Measurements from ENCODE around the gene PCDHGA7. TPM values are rescaled to one million over a fixed set of nuclear protein-coding genes. Genes with fewer than 3 reads are reported as not detected.
"Not testable (repeated sequence)": the region's sequence is repeated elsewhere in the genome, so short reads cannot be mapped to it uniquely, and the experiment has no call there.

Gene PCDHGA7
- total RNA-seq, 6 experiments from 2014 or later: 0.37 to 0.99 (median 0.76) TPM

DNA sequence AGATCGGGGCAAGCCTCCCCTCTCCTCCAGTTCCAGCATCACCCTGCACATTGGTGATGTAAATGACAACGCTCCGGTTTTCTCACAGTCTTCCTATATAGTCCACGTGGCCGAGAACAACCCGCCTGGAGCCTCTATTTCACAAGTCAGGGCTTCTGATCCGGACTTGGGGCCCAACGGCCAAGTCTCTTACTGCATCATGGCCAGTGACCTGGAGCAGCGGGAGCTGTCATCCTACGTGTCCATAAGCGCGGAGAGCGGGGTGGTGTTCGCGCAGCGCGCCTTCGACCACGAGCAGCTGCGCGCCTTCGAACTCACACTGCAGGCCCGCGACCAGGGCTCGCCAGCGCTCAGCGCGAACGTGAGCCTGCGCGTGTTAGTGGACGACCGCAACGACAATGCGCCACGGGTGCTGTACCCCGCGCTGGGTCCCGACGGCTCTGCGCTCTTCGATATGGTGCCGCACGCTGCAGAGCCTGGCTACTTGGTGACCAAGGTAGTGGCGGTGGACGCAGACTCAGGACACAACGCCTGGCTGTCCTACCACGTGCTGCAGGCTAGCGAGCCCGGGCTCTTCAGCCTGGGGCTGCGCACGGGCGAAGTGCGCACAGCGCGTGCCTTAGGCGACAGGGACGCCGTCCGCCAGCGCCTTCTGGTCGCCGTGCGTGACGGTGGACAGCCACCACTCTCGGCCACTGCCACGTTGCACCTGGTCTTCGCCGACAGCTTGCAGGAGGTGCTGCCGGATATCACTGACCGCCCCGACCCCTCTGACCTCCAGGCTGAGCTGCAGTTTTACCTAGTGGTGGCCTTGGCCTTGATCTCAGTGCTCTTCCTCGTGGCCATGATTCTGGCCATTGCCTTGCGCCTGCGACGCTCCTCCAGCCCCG, 6.9 kb downstream of the PCDHGA7 start:
- Histone ChIP-seq H3K4me3 (no peak overlapping the region), H3K36me3 (peaks cover 0 to 3% (median 0%) of the 10 kb centered on the region in 4 donors), H3K27me3 (no peaks in the 10 kb centered on the region), H3K4me1 (no peaks in the 10 kb centered on the region), H3K9me3 (peaks cover 0 to 14% (median 5%) of the 10 kb centered on the region in 4 donors), H3K27ac (no peak overlapping the region)
- no peak for ATAC-seq
- 36% methylated on average over 20 of the region's 77 CpGs for WGBS (ENCODE audit: insufficient coverage, low coverage, low lambda C conversion rate, missing lambda C conversion rate)
- DNase-seq: no peak
- TF ChIP-seq, protein P1, sequence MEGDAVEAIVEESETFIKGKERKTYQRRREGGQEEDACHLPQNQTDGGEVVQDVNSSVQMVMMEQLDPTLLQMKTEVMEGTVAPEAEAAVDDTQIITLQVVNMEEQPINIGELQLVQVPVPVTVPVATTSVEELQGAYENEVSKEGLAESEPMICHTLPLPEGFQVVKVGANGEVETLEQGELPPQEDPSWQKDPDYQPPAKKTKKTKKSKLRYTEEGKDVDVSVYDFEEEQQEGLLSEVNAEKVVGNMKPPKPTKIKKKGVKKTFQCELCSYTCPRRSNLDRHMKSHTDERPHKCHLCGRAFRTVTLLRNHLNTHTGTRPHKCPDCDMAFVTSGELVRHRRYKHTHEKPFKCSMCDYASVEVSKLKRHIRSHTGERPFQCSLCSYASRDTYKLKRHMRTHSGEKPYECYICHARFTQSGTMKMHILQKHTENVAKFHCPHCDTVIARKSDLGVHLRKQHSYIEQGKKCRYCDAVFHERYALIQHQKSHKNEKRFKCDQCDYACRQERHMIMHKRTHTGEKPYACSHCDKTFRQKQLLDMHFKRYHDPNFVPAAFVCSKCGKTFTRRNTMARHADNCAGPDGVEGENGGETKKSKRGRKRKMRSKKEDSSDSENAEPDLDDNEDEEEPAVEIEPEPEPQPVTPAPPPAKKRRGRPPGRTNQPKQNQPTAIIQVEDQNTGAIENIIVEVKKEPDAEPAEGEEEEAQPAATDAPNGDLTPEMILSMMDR (IDR thresholded peaks at IDR 0.05): no peak
- no peak for TF ChIP-seq POLR2A (IDR thresholded peaks at IDR 0.05)
- intact Hi-C loops (cut with DNase I): no loop called here

DNA sequence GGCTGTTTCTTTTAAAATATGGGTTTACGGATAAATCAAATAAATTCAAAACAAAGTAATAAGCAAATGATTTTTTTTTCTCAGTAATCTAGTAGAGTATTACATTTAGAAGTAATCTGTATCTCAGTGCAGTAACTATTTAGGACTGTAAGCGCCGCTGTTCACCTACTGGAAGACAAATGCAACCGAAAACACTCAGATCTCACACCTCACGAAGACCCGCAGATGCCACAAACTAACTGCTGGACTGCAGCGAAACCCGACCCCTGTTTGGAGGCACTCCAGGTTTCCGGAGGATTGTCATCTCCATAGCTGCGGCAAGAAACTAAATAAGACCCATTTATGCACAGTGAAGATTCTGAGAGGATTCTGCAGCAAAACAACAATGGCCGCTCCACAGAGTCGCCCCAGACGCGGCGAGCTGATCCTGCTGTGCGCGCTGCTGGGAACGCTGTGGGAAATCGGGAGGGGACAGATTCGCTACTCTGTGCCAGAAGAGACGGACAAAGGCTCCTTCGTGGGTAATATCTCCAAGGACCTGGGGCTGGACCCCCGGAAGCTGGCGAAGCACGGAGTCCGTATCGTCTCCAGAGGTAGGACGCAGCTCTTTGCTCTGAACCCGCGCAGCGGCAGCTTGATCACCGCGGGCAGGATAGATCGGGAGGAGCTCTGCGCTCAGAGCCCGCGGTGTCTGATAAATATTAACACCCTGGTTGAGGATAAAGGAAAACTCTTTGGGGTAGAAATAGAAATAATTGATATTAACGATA, 10.1 kb downstream of the PCDHGA7 start, which contains the start of gene PCDHGA8:
Gene PCDHGA8 (plus strand): TSS at position 205 of the 770 bp plus-strand sequence. CDS start 181 bp downstream, at position 386.
- no peak for DNase-seq
- ATAC-seq: no peak
- no peaks in the 10 kb centered on the region for H3K27me3 ChIP-seq
- H3K9me3 ChIP-seq: peaks cover 0 to 20% (median 5%) of the 10 kb centered on the region in 4 donors
- H3K27ac ChIP-seq: no peak within 1 kb of the TSS
- H3K36me3 ChIP-seq: peaks cover 0 to 3% (median 0%) of the 10 kb centered on the region in 4 donors
- no peak for TF ChIP-seq POLR2A (IDR thresholded peaks at IDR 0.05)
- TF ChIP-seq, protein P1 (IDR thresholded peaks at IDR 0.05): no peak
- intact Hi-C loops (cut with DNase I): no loop called here
- no peaks in the 10 kb centered on the region for H3K4me1 ChIP-seq
- WGBS (ENCODE audit: insufficient coverage, low coverage, low lambda C conversion rate, missing lambda C conversion rate): 34% methylated on average over 23 of the region's 38 CpGs
- H3K4me3 ChIP-seq: no peak within 1 kb of the TSS

DNA sequence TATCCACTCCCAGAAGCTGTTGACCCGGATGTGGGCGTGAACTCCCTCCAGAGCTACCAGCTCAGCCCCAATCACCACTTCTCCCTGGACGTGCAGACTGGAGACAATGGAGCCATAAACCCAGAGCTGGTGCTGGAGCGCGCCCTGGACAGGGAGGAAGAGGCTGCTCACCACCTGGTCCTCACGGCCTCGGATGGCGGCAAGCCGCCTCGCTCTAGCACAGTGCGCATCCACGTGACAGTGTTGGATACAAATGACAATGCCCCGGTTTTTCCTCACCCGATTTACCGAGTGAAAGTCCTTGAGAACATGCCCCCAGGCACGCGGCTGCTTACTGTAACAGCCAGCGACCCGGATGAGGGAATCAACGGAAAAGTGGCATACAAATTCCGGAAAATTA, 10.7 kb downstream of the PCDHGA7 start:
- Histone ChIP-seq H3K27me3 (no peaks in the 10 kb centered on the region), H3K27ac (no peak overlapping the region), H3K9me3 (peaks cover 0 to 19% (median 5%) of the 10 kb centered on the region in 4 donors), H3K4me3 (no peak overlapping the region), H3K36me3 (peaks cover 0 to 3% (median 0%) of the 10 kb centered on the region in 4 donors), H3K4me1 (no peaks in the 10 kb centered on the region)
- no peak for DNase-seq
- intact Hi-C loops (cut with DNase I): no loop called here
- WGBS (ENCODE audit: insufficient coverage, low coverage, low lambda C conversion rate, missing lambda C conversion rate): 50% methylated on average over 16 of the region's 21 CpGs
- no peak for ATAC-seq
- no peak for TF ChIP-seq POLR2A (IDR thresholded peaks at IDR 0.05)
- TF ChIP-seq, protein P1 (IDR thresholded peaks at IDR 0.05): no peak

DNA sequence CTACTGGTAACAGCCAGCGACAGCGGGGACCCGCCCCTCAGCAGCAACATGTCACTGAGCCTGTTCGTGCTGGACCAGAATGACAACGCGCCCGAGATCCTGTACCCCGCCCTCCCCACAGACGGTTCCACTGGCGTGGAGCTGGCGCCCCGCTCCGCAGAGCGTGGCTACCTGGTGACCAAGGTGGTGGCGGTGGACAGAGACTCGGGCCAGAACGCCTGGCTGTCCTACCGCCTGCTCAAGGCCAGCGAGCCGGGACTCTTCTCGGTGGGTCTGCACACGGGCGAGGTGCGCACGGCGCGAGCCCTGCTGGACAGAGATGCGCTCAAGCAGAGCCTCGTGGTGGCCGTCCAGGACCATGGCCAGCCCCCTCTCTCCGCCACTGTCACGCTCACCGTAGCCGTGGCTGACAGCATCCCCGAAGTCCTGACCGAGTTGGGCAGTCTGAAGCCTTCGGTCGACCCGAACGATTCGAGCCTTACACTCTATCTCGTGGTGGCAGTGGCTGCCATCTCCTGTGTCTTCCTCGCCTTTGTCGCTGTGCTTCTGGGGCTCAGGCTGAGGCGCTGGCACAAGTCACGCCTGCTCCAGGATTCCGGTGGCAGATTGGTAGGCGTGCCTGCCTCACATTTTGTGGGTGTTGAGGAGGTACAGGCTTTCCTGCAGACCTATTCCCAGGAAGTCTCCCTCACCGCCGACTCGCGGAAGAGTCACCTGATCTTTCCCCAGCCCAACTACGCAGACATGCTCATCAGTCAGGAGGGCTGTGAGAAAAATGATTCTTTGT, 12.1 kb downstream of the PCDHGA7 start:
- intact Hi-C loops (cut with DNase I); H3K27me3 ChIP-seq; H3K36me3 ChIP-seq; ATAC-seq; H3K4me1 ChIP-seq; H3K4me3 ChIP-seq; H3K27ac ChIP-seq; DNase-seq: not testable (repeated sequence)
- H3K9me3 ChIP-seq: peaks cover 0 to 24% (median 6%) of the 10 kb centered on the region in 4 donors
- 47% methylated on average over 21 of the region's 53 CpGs for WGBS (ENCODE audit: insufficient coverage, low coverage, low lambda C conversion rate, missing lambda C conversion rate)

Data from right lobe of liver (tissue), 6 donors.